Measurements from ENCODE around the gene ADAMTS17. TPM values are rescaled to one million over a fixed set of nuclear protein-coding genes. Genes with fewer than 3 reads are reported as not detected.

ADAMTS17 gene
- total and polyA plus RNA-seq, 7 donors = 4.4 to 93.0 (median 7.2) TPM

GRCh38 chr15:100254285-100254684, 87.5 kb downstream of the ADAMTS17 start:
- no peak for TF ChIP-seq CTCF (IDR thresholded peaks at IDR 0.05)
- Histone ChIP-seq H3K4me3 (no peak overlapping the region), H3K27me3 (ENCODE audit: insufficient read depth in 3 of 3, low read length in 2 of 3) (no peaks in the 10 kb centered on the region), H3K4me1 (no peaks in the 10 kb centered on the region), H3K36me3 (ENCODE audit: insufficient read depth in 1 of 2, low read depth in 1 of 2) (peaks cover 0 to 54% of the 10 kb centered on the region in 2 donors), H3K9me3 (no peaks in the 10 kb centered on the region), H3K27ac (no peak overlapping the region)
- DNase-seq = no peak
- ATAC-seq = no peak
- intact Hi-C loops (cut with DNase I) = no loop called here
- 54 to 75% (median 66%) methylated on average over 5 of the region's 5 CpGs for WGBS, 3 donors

GRCh38 chr15:100253640-100254039, 88.1 kb downstream of the ADAMTS17 start:
- H3K27ac ChIP-seq = no peak overlapping the region
- intact Hi-C loops (cut with DNase I) = no loop called here

GRCh38 chr15:100252779-100253417, 88.9 kb downstream of the ADAMTS17 start:
- no peak for TF ChIP-seq CTCF (IDR thresholded peaks at IDR 0.05)
- intact Hi-C loops (cut with DNase I) = no loop called here
- Histone ChIP-seq H3K4me3 (no peak overlapping the region), H3K27me3 (ENCODE audit: insufficient read depth in 3 of 3, low read length in 2 of 3) (no peaks in the 10 kb centered on the region), H3K9me3 (no peaks in the 10 kb centered on the region), H3K36me3 (ENCODE audit: insufficient read depth in 1 of 2, low read depth in 1 of 2) (peaks cover 0 to 41% of the 10 kb centered on the region in 2 donors), H3K4me1 (no peaks in the 10 kb centered on the region), H3K27ac (no peak overlapping the region)
- WGBS, 3 donors = 83 to 86% (median 84%) methylated on average over 9 of the region's 9 CpGs
- no peak for ATAC-seq
- no peak for DNase-seq

More at GRCh38 chr15:100253640-100254039, 88.1 kb downstream of the ADAMTS17 start:
- ATAC-seq = no peak
- H3K4me1 ChIP-seq = no peaks in the 10 kb centered on the region
- H3K9me3 ChIP-seq = no peaks in the 10 kb centered on the region
- DNase-seq = no peak
- H3K27me3 ChIP-seq (ENCODE audit: insufficient read depth in 3 of 3, low read length in 2 of 3) = no peaks in the 10 kb centered on the region
- TF ChIP-seq CTCF (IDR thresholded peaks at IDR 0.05) = no peak
- peaks cover 0 to 48% of the 10 kb centered on the region in 2 donors for H3K36me3 ChIP-seq (ENCODE audit: insufficient read depth in 1 of 2, low read depth in 1 of 2)
- H3K4me3 ChIP-seq = no peak overlapping the region
- WGBS, 3 donors = 65 to 86% (median 80%) methylated on average over 1 of the region's 1 CpG

GRCh38 chr15:100252359-100252758, 89.4 kb downstream of the ADAMTS17 start:
- peak in 1 of 4 donors; percentile 16 for ATAC-seq

More at GRCh38 chr15:100252359-100252758, 89.4 kb downstream of the ADAMTS17 start:
- Histone ChIP-seq H3K4me3 (no peak overlapping the region), H3K27me3 (ENCODE audit: insufficient read depth in 3 of 3, low read length in 2 of 3) (no peaks in the 10 kb centered on the region), H3K9me3 (no peaks in the 10 kb centered on the region), H3K36me3 (ENCODE audit: insufficient read depth in 1 of 2, low read depth in 1 of 2) (peaks cover 0 to 35% of the 10 kb centered on the region in 2 donors), H3K4me1 (no peaks in the 10 kb centered on the region), H3K27ac (no peak overlapping the region)
- 77 to 81% (median 77%) methylated on average over 9 of the region's 9 CpGs for WGBS, 3 donors
- intact Hi-C loops (cut with DNase I) = no loop called here
- DNase-seq = no peak
- TF ChIP-seq CTCF (IDR thresholded peaks at IDR 0.05) = no peak

Data from psoas muscle (tissue), 8 donors.